Measurements from ENCODE around the gene NDUFB4.

The NDUFB4 gene
- total RNA-seq = 36.7 to 52.3 (median 48.1) reads per million in 3 experiments

DNA sequence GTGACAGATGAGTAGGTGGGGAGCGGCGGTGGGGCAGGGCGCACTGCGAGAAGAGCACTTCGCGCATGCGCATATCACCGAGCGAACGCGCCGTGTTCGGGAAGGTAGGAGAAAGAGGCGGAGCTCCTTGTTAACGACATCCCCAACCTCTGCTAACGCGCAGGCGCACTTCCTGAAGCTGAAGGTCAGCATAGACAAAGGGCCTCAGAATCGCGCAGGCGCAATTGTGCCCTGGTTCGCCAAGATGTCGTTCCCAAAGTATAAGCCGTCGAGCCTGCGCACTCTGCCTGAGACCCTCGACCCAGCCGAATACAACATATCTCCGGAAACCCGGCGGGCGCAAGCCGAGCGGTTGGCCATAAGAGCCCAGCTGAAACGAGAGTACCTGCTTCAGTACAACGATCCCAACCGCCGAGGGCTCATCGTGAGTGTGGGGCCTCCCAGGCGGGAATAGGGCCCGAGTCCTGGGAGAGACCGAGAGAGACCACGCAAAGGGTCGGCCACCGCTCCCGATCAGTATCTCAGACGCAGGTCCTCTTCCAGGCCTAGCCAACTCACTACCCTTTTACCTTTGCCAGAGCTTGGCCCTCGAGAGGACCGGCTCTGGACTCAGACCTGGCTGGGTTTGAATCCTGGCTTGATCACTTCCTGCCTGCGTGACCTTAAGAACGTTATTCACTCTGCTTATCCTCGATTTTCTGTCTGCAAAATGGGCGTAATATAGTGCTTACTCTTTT, at the start of gene NDUFB4:
Gene NDUFB4 (plus strand): TSS at position 221 of the 737 bp plus-strand sequence. CDS start 24 bp downstream, at position 245.
- peak; percentile 95 for DNase-seq

DNA sequence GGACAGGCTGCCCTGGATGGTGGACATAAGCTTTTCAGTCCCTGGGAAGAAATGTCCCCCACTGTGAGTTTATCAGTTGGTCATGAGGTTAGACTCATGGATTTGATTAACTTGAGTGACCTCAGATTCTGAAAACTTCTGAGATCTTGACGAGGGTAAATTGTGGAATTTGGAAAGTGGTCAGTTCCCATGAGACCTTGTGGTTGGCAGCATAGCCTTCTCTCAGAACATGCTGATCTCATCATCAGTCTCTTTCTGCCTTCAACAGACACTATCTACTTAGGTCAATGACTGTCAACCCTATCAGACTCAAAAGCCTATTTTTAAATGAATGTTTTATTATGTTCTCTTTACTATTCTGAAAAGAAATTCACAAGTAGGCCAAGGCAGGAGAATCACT, 45.6 kb upstream of the NDUFB4 start:
- DNase-seq = no peak

DNA sequence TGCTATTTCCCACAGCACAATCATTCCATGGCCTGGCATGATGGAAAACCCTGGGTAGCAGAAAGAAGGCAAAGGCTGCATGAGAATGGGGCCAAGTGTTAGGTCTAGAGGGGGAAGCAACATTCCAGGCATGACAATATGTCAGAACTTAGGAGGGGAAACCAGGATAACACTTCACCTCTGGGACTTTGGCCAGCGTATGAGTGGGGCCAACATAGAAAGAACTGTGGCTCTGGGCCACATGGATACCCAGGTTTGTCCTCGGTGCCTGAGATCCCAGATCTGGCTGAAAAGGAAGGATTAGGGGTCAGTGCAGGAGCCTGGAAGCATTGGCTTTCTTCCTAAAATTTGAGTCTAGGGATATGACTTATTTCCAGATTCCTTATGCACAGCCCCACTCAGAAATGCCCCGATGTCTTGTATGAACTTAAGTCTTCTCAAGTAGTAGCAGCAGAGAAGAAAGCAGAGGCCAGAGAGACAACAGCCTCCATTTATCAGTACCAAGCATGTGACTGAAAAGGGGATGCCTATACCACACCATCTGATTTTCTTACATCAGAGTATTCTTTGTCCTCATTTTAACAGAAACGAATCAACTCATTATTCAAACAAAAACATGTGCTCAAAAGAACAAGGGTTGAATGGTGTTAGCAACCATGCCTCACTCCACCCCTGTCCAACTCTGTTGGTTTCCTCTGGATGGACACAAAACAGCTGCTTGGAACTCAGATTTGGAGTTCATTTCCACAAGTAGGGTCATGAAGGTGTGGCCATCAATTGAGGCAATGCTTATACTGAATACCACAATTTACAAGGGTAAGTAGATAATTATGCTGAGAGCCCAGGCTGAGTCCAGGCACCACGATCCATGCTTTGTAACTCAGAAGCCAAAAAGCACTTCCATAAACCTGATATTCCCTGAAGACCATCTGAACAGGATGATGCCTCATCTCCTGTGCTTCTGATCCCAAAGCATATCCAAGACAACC, 43.7 kb upstream of the NDUFB4 start:
- no peak for DNase-seq

DNA sequence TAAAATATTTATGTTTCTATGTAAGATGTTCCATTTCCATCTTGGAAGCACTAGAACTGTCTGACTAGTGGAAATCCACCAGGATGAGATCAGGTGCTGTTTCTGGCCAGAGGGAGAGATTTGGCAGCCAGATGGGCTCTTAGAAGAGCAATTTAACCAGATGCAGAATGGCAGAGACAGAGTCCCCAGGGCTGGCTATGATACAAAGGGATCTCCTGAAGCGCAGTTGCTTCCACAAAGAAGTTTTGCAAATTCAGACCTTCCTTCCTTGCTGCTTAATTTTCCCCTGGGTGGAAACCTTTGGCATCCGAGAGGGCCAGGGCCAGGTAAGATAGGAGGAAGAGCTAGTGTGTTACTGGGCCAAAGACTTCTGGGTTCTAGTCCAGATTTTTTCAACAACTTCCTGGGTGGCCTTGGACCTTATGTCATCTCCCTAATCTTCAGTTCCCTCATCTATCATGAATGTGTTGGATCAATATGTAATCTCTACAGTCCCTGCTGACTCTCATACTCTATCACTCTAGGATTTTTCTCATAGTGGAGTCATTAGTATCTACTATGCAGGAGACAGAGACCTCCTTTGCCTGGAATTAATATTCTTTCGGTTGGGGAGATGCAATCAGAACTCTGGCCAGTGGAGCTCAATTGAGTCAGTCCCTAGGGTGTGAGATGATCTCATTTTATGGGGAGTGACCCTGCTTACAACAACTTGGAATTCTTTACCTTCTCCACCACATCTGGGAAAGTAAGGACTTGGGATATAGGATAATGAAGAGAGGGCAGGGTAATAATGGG, 41.1 kb upstream of the NDUFB4 start:
- no peak for DNase-seq

DNA sequence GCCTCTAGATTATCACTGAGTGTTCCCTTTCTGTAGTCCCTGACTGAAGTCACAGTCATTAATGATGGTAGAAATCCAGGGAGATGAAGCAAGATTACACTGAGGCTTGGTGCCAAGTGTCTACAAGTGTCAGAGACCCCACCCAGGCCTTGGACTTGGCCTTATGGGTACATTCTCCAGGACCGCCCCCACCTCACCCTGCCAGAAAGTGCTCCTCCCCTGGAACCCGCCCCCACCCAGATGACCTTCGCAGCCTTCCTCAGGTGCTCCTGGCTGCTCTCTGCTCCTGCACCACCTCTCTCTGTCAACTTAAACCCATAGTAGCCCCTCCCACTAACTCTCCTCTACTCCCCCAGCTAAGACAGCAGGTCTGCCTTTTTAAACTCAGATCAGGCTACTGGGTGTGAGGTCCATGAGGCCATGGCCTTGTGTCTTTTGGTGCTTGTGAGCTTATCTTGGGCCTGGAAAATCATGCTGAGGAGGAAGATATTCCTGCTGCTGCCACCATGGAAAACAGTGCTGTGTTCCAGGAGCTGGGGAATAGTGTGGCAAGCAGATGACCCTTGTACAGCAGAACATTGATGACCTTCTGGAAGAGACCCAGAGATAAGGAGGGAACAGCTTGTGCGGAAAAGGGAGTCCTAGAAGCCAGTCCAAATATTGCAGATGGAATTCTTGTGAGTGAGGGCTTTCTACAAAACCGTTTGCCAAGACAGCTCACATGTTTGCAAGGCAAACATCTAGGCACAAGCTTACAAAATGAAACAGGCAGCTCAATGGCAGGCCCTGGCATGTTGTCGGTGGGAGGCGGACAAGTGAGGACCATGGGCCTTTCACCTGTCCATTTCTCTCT, 40.3 kb upstream of the NDUFB4 start:
- no peak for DNase-seq

DNA sequence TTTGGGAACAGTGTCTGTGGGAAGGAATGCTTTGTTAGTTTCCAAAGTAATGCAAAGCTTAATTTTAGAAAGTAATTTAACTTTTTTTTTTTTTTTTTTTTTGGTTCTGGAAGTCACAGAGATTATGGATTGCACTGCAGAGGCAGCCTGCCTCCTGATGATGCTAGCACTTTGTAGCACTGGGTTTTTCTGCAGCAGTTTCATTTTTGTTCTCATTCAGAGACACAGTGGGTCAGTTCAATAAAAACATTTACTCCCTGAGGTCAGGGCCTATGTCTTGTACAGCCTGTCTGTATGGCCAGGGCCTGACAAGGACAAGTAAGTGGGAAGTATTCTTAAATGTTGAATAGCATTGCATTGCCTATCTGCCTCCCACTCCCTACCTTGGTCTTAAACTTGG, 39.0 kb upstream of the NDUFB4 start:
- DNase-seq = no peak

DNA sequence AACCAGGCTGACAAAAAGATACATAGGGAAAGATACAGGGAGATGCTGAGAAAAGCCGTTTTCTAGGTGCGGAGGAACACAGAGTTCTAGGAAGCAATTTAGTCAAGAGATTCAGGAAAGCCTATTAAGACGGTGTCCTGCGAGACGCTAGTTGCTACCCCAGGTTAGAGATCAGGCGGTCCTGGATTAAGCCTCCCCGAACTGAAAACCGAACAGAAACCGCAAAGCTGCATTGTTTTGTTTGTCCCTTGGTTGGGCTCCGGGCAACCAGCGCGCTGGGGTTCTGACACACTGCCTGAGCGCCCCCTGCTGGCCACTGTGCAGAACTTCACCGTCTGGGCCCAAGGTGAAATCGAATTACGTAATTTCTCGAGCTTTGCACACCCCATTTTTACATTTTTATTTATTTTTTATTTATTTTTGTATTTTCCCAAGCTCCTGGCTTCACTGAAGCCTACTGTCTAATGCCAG, 37.3 kb upstream of the NDUFB4 start:
- DNase-seq = peak; percentile 88

DNA sequence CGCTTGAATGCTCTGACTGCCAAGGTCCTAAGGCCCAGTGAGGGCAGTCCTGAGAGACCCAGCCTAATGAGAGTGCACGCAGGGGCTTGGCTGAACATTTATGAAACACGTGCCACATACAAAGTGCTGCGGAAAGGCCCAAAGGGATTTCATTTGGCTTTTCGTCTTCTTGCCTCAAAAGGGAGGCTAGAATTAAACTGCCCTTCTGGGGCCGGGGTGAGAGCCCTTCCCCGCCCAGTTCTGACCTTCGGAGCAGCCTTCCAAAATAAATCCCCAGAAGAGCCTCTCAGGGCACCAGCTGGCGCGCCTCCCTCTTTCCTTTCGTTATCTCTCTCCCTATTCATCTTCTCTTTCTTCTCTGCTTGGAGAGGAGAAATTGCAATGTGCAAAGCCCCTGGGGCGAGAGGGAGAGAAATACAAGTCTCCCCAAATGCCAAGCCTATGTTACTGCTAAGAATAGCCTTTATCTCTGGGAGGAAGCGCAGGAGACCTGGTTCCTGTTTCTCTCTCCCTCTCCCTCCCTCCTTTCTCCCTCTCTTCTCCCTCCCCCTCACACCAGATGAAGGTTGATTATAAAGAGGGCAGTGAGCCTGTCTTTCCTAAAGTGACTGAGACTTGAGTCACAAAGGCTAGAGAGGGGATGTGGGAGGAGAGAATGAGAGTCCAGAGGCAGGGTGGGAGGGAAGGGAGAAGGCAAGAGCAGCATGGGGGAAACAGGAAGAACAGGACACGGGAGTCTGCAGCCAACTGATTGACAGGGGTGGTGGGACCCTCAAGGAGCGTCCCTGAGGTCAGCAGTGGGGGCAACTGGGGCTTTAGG, 36.7 kb upstream of the NDUFB4 start:
- DNase-seq = no peak

DNA sequence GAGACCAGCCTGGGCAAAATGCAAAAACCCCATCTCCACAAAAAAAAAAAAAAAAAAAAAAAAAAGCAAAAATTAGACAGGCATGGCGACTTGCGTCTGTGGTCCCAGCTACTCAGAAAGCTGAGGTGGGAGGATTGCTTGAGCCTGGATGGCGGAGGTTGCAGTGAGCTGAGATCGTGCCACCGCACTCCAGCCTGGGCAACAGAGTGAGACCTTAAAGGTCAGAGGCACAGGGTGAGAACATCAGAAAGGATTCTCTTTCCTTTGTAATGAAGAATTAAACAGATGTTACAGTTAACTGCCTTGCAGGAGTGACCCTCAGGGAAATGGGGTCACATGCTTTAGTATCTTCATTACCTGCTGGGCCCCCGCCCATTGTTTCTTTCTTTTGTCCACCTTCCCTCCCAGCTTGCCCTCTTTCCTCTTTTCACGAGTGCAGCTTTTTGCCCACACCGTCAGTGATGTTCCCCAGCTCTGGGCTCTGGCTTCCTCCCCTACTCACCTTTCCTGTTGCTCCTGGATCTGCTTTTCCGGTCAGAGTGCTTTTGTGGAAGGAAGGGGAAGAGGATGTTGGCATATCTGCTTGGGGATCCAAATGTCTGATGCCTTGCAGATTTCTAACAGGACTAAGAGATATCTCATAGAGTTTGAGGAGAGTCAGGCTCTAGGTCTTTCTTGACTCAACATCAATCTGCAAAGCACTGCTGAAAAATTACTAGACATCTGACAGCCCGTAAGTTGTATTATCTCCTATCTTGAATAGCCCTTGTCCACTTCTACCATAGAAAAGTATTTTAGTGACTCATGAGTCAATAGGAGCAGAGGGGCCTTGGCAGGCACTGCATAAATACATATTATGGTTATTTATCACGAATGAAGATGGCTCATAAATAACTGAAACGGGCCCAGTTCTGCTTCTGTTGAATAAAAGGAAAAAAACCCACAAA, 35.6 kb upstream of the NDUFB4 start:
- no peak for DNase-seq

DNA sequence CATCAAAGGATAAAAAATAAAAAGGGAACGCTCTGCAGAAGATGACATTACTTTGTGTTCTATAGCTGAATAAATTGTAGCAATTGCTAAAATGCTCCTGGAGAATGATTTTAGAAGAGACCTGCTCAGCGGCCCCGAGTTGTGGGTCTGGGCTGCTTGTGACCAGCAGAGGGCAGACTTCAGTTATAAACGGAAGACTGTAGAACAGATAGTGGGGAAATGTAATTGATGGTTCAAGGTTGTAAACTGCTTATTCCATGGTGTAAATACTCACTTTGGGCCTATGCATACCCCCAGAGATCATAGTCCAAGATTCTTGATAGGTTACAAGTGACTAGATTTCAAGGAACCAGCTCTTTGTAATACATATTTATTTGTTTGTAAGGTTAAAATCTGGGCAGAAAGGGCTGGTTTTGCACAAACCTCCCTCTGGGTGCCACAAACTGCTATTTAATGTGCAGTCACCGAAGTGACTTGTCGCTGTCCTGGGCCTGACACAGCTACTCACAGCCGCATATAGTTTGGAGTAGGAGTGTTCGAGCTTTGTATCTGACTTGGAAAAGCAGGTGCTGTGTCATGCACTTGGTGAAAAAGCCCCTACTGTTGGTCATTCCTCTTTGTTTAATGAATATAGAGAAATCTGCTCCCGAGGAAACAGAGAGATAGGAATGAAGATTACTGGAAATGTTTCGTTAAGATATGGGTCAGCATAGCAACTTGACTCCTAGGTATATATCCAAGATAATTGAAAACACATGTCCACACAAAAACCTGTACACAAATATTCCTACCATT, 34.7 kb upstream of the NDUFB4 start:
- peak; percentile 57 for DNase-seq

DNA sequence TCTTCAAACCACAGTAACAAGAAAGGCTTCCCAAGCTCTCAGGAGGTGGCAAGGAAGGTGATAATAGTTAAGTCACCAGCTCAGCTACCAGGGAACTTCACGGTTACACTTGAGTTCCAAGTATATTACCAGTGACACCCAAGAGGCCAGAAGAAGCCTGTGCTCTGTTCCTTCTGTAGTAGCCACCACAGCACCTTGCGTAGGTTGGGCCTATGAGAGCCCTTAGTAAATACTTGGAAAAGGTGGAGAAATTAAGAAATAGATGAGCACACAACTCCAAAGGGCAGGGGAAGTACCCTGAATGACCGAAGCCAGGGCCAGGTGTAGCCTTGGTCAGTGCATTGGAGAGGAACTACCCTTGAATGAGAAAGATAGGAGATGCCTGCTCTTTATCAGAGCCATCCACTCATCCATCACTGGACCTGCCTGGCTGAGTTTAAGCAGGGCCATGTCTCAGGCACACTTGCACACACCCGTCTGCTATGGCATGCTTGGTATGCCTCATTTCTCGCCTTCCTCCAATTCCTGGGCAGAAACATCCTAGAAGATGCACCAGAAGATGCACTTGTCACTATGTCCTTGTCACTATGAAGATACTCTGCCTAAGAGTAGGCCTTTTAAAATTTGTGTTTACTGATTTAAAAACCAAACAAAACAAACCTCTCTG, 32.6 kb upstream of the NDUFB4 start:
- no peak for DNase-seq

DNA sequence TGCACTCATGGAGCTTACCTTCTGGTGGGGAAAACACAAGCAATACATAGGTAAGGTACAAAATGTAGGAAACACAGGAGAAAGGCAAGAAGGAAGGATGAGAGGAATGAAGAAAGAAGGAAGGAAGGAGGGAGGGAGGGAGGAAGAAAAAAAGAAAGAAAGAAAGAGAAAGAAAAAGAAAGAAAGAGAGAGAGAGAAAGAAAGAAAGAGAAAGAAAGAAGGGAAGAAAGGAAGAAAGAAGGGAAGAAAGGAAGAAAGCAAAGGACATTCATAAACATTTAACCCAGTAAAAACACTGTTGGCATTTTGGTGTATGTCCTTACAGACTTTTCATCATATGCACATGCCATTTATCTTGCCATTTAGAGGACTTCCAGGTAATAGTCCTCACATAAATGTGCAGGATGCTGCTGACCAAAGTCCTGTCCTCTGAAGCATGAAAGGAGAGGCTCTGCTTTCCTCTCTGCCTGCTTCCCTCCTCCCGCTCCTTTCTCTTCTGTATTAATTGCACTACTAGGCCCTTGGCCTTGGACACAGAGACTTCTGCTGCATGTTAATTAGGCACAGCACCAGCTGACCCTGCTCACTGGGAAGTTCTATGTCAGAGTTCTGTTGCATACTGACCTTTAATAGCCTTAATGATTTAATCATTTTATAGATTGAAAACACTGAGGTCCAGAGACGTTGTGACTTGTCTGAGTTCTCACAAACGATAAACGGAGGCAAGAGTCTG, 29.7 kb upstream of the NDUFB4 start:
- no peak for DNase-seq

DNA sequence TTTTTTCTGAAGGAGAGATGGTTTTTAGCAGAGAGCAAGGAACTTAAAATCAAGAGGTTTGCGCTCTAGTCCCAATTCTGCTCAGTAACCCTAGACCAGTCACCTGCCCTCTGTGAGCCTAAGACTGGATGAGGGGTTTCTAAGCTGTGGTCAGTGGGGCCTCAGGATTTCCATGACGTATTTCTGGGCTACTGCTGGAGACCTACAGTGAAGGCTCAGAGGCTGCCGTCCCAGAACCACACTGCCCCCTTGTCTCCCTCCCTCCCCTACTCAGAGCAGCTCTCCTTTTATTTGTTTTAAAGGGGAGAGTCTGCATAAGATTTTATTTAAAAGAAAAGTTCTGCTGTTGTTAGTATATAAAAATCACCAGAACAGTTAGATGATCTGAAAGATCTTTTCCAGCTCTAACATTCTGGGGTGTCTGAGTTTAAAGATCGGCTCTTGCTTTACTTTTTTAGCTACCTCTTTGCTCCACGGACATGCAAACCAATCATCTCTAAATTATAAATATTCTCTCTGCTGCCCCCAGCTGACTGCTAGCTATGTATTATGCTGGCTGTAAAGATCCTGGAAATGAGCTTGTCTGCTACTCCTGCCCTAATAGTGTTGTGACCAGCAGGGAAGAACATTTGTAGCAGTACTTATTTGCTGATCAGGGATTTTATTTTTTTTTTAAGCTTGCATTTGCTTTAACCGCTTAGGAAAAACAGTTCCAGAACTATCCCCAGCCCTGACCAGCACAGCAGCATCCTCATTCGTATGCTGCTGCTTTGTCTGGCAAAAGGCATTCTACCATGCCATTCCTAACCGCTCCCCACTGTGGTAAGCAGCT, 28.6 kb upstream of the NDUFB4 start:
- no peak for DNase-seq

DNA sequence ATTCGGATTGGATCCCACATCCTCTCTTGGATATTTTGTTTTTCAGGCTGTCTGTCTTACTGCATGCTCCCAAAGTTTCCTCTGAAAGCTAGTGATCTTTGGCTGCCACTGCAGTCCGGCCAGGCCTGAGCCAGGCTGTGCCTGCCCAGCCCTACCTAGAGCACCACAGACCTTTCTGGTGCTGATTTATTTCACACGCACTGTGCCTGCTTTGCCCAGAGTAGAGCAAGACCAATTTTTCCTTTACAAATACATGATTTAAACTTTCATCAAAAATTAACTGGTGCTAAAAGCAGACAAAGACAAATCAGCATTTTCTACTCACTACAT, 28.0 kb upstream of the NDUFB4 start:
- DNase-seq = no peak

DNA sequence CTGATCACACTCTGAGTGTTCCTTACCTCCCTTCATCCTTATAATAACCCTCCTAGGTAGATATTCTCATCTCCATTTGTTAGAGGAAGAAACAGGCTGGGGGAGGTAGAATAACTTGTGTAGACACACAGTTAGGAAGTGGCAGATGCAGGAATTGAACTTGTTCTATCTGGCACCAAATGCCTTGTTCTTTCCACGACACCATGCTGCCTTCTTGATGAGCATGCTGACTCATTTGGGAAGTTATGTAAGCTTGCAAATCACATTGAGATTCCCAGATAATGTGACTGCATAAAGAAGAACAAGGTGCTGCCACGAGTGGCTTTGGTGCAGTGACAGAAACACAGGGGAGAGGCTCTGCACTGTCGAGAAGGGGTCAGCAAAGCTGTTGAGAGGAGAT, 27.5 kb upstream of the NDUFB4 start:
- no peak for DNase-seq

DNA sequence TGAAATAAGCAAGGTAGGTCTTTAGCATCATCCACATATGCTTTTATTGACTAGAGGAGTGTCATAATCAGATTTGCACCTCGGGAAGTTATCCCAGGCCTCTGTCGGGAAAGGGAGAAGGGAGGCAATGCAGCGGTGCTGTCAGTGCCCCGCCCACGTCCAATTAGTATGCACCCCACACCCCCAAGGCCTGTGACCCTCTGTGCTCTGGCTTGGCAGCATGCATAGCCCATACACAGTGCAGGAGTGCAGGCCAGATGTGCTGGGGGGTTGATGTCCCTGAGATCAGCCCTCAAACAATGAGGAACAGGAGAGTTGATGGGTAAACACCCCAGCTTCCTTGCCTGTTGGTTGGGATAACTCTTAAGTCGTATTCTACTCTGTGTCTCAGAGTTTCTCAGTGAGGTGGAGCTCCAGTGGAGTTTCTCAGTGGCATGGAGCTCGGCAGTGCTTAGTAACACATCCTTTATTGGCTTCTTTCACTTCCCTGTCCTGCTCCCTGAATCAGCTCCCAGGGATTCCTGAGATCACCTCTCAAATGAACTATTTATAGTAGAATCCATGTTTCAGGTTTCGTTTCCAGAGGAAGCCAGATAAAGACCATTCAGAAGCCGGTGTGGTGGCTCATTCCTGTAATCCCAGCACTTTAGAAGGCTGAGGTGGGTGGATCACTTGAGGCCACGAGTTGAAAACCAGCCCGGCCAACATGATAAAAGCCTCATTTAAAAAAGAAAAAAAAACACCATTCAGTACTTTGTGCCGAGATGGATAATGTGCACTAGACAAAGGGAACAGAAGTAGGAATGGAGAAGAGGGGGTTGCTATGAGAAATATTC, 26.7 kb upstream of the NDUFB4 start:
- DNase-seq = no peak

Data from central memory CD4-positive, alpha-beta T cell (primary cell).